IPS-15b (cell line): ENCODE results near the gene RPL37A.

Experiments used
- H3K27me3 ChIP-seq: one replicate; pipeline ENCODE4 v1.6.1; 2013; ENCODE audit warnings: low read length; ENCODE audit not compliant: control insufficient read depth, insufficient read depth
- H3K36me3 ChIP-seq: one replicate; pipeline ENCODE4 v1.6.1; 2013; ENCODE audit warnings: low read length; ENCODE audit not compliant: control insufficient read depth, insufficient read depth
- H3K4me1 ChIP-seq: one replicate; pipeline ENCODE4 v1.6.1; 2013; ENCODE audit warnings: mild to moderate bottlenecking, low read length; ENCODE audit not compliant: control insufficient read depth, insufficient read depth
- H3K4me3 ChIP-seq: one replicate; pipeline ENCODE4 v1.5.1; 2013; ENCODE audit warnings: low read depth, low read length
- H3K9ac ChIP-seq: one replicate; pipeline ENCODE4 v1.6.1; 2013; ENCODE audit warnings: low read depth, mild to moderate bottlenecking, low read length
- H3K9me3 ChIP-seq: one replicate; pipeline ENCODE4 v1.6.1; 2013; ENCODE audit warnings: mild to moderate bottlenecking, low read length; ENCODE audit not compliant: control insufficient read depth, insufficient read depth

RPL37A gene

GRCh38 chr2:216540920-216541319 lies 42.3 kb downstream of the RPL37A start:
- H3K9me3 ChIP-seq = no peaks in the 10 kb centered on the region
- H3K9ac ChIP-seq = no peak overlapping the region
- H3K36me3 ChIP-seq = peaks cover 3% of the 10 kb centered on the region
- no peaks in the 10 kb centered on the region for H3K4me1 ChIP-seq
- H3K27me3 ChIP-seq = no peaks in the 10 kb centered on the region
- no peak overlapping the region for H3K4me3 ChIP-seq

GRCh38 chr2:216541505-216541904 lies 42.9 kb downstream of the RPL37A start:
- Histone ChIP-seq H3K36me3 (peaks cover 3% of the 10 kb centered on the region), H3K9ac (no peak overlapping the region), H3K4me1 (no peaks in the 10 kb centered on the region), H3K27me3 (no peaks in the 10 kb centered on the region), H3K4me3 (no peak overlapping the region), H3K9me3 (no peaks in the 10 kb centered on the region)

GRCh38 chr2:216545359-216545758 lies 46.7 kb downstream of the RPL37A start:
- peaks cover 6% of the 10 kb centered on the region for H3K4me1 ChIP-seq
- no peaks in the 10 kb centered on the region for H3K27me3 ChIP-seq
- H3K9ac ChIP-seq = no peak overlapping the region
- H3K4me3 ChIP-seq = no peak overlapping the region
- no peaks in the 10 kb centered on the region for H3K36me3 ChIP-seq
- H3K9me3 ChIP-seq = no peaks in the 10 kb centered on the region

GRCh38 chr2:216546241-216546640 lies 47.6 kb downstream of the RPL37A start:
- Histone ChIP-seq H3K4me1 (peaks cover 6% of the 10 kb centered on the region), H3K4me3 (no peak overlapping the region), H3K9me3 (no peaks in the 10 kb centered on the region), H3K36me3 (no peaks in the 10 kb centered on the region), H3K27me3 (no peaks in the 10 kb centered on the region), H3K9ac (no peak overlapping the region)

GRCh38 chr2:216546641-216547403 lies 48.2 kb downstream of the RPL37A start:
- H3K36me3 ChIP-seq = no peaks in the 10 kb centered on the region
- no peak overlapping the region for H3K9ac ChIP-seq
- no peak overlapping the region for H3K4me3 ChIP-seq
- H3K4me1 ChIP-seq = peaks cover 6% of the 10 kb centered on the region
- no peaks in the 10 kb centered on the region for H3K9me3 ChIP-seq
- H3K27me3 ChIP-seq = no peaks in the 10 kb centered on the region

- H3K4me1 ChIP-seq = peaks cover 16% of the 10 kb centered on the region
- no peaks in the 10 kb centered on the region for H3K36me3 ChIP-seq
- no peak overlapping the region for H3K9ac ChIP-seq
- H3K9me3 ChIP-seq = no peaks in the 10 kb centered on the region
- no peak overlapping the region for H3K4me3 ChIP-seq
- no peaks in the 10 kb centered on the region for H3K27me3 ChIP-seq
These were observed 50.3 kb downstream of the RPL37A start for GRCh38 chr2:216548901-216549331.

- H3K4me1 ChIP-seq = peaks cover 16% of the 10 kb centered on the region
- H3K4me3 ChIP-seq = no peak overlapping the region
These were observed 51.5 kb downstream of the RPL37A start for GRCh38 chr2:216549926-216550690.

GRCh38 chr2:216551234-216552068 lies 52.8 kb downstream of the RPL37A start:
- H3K36me3 ChIP-seq = no peaks in the 10 kb centered on the region
- H3K4me1 ChIP-seq = peaks cover 16% of the 10 kb centered on the region
- no peaks in the 10 kb centered on the region for H3K27me3 ChIP-seq
- no peak overlapping the region for H3K4me3 ChIP-seq
- no peaks in the 10 kb centered on the region for H3K9me3 ChIP-seq
- no peak overlapping the region for H3K9ac ChIP-seq

More at GRCh38 chr2:216549926-216550690, 51.5 kb downstream of the RPL37A start:
- Histone ChIP-seq H3K36me3 (no peaks in the 10 kb centered on the region), H3K27me3 (no peaks in the 10 kb centered on the region), H3K9me3 (no peaks in the 10 kb centered on the region), H3K9ac (no peak overlapping the region)

- no peaks in the 10 kb centered on the region for H3K36me3 ChIP-seq
- no peak overlapping the region for H3K4me3 ChIP-seq
- H3K9me3 ChIP-seq = no peaks in the 10 kb centered on the region
- no peaks in the 10 kb centered on the region for H3K27me3 ChIP-seq
- peak overlapping the region; percentile 42 for H3K9ac ChIP-seq
- peaks cover 16% of the 10 kb centered on the region for H3K4me1 ChIP-seq
These were observed 54.4 kb downstream of the RPL37A start for GRCh38 chr2:216553093-216553478.
